ENCODE results near the gene C10orf62. TPM values are rescaled to one million over a fixed set of nuclear protein-coding genes. Genes with fewer than 3 reads are reported as not detected.

Gene C10orf62
- total and polyA plus RNA-seq, 10 of the 15 experiments (the other 5 are each of a cell fraction or from before 2014, with no cell fraction given) = not detected

- FAIRE-seq = no peak
- Histone ChIP-seq H2AFZ (ENCODE audit: control insufficient read depth, low read depth, low read length) (no peak overlapping the region), H3K4me1 (ENCODE audit: control insufficient read depth, insufficient read depth, low read length) (no peaks in the 10 kb centered on the region), H3K27me3 (replicated peaks in 1 of 2; ENCODE audit: control insufficient read depth in 2 of 2, insufficient read depth in 2 of 2, low read length in 1 of 2) (no peaks in the 10 kb centered on the region; a peak in 1 of 4 replicates), H3K9me3 (replicated peaks; ENCODE audit: control insufficient read depth, insufficient read depth, low read length) (no peaks in the 10 kb centered on the region), H3K4me3 (no peak overlapping the region), H3K79me2 (ENCODE audit: control insufficient read depth, insufficient read depth, low read length) (no peaks in the 10 kb centered on the region), H3K9ac (ENCODE audit: control insufficient read depth, insufficient read depth, low read length) (no peak overlapping the region), H4K20me1 (ENCODE audit: control insufficient read depth, insufficient read depth) (no peaks in the 10 kb centered on the region), H3K4me2 (ENCODE audit: control insufficient read depth, insufficient read depth) (no peak overlapping the region), H3K27ac (ENCODE audit: control insufficient read depth, insufficient read depth) (no peak overlapping the region), H3K36me3 (ENCODE audit: control insufficient read depth in 2 of 2, insufficient read depth in 2 of 2, low read length in 1 of 2) (no peaks in the 10 kb centered on the region)
- ChIA-PET SMC1A (ENCODE audit: uncharacterized antibody, unreplicated experiment) (interaction anchor here (1.0 kb wide), 1 partner anchor 11 kb away, joined by 4 read pairs; no protein-coding TSS in a partner anchor), CTCF (interaction anchor here (0.9 to 4.7 kb wide), 3 partner anchors 10 to 291 kb away, joined by 3 to 29 read pairs (median 3); partner anchors contain the start of gene ANKRD2), RAD21 (ENCODE audit: unreplicated experiment) (no interaction called here), POLR2A (no interaction called here)
- BruUV-seq (replicated peaks) = no TSS peak
- TF ChIP-seq TARDBP (IDR thresholded peaks at IDR 0.05; ENCODE audit: borderline replicate concordance) (no peak), POLR2A (IDR thresholded peaks at IDR 0.05; ENCODE audit: low read depth, low read length) (no peak), ZNF384 (IDR thresholded peaks at IDR 0.05; ENCODE audit: borderline replicate concordance, low read depth, low read length) (no peak), MXI1 (IDR thresholded peaks at IDR 0.05; ENCODE audit: low read depth, low read length) (no peak), PBX3 (IDR thresholded peaks at IDR 0.05; ENCODE audit: insufficient replicate concordance, low read depth, low read length) (no peak), MYB (IDR thresholded peaks at IDR 0.05; ENCODE audit: borderline replicate concordance, low read depth, low read length) (no peak), EGR1 (IDR thresholded peaks at IDR 0.05; ENCODE audit: borderline replicate concordance in 1 of 2, low read depth in 2 of 2, low read length in 2 of 2) (no peak), RUNX3 (IDR thresholded peaks at IDR 0.05; ENCODE audit: low read length) (no peak), ZBTB40 (IDR thresholded peaks at IDR 0.05; ENCODE audit: borderline replicate concordance) (no peak), BACH1 (IDR thresholded peaks at IDR 0.05; ENCODE audit: borderline replicate concordance) (no peak), ZBTB33 (IDR thresholded peaks at IDR 0.05) (no peak)
- 55% methylated on average over 7 of the region's 8 CpGs for WGBS (ENCODE audit: insufficient coverage, insufficient replicate concordance, low lambda C conversion rate, missing lambda C conversion rate)
- in situ Hi-C loops (cut with MboI) = no loop called here
- intact Hi-C loops (cut with micrococcal nuclease; ENCODE audit: unreplicated experiment) = no loop called here
- no peak for DNase-seq (ENCODE audit: low read depth, low spot score)
- no peak for ATAC-seq
Observed at GRCh38 chr10:97582169-97582568, 7.4 kb upstream of the C10orf62 start.
